HG03045 (cell line): Measurements from ENCODE around the gene CD48.

ENCODE experiments used
- ATAC-seq: cut with Tn5 transposase; IDR thresholded peaks from one replicate; pipeline ENCODE4 v1.9.1; 2021; ENCODE audit warnings: mild to moderate bottlenecking, moderate library complexity; ENCODE audit not compliant: unreplicated experiment

CD48 gene

GRCh38 chr1:160637821-160638539, 73.6 kb downstream of the CD48 start:
- ATAC-seq: no peak

GRCh38 chr1:160637065-160637464, 74.6 kb downstream of the CD48 start:
- no peak for ATAC-seq

GRCh38 chr1:160636547-160636946, 75.1 kb downstream of the CD48 start:
- no peak for ATAC-seq

GRCh38 chr1:160636076-160636475, 75.5 kb downstream of the CD48 start:
- no peak for ATAC-seq

- ATAC-seq: no peak
Measured at GRCh38 chr1:160634543-160635491, 76.8 kb downstream of the CD48 start.

- ATAC-seq: no peak
Measured at GRCh38 chr1:160633330-160633903, 78.2 kb downstream of the CD48 start.

- no peak for ATAC-seq
Measured at GRCh38 chr1:160631983-160632625, 79.5 kb downstream of the CD48 start.

GRCh38 chr1:160630523-160631451, 80.8 kb downstream of the CD48 start:
- no peak for ATAC-seq

GRCh38 chr1:160629286-160630210, 82.1 kb downstream of the CD48 start:
- no peak for ATAC-seq

- no peak for ATAC-seq
Measured at GRCh38 chr1:160628799-160629263, 82.8 kb downstream of the CD48 start.
